Upper lobe of left lung (tissue), 6 donors: ENCODE data around the gene GALNT4. TPM values are rescaled to one million over a fixed set of nuclear protein-coding genes. Genes with fewer than 3 reads are reported as not detected.

Experiments used
- ATAC-seq, 2 donors: fragments of 200-7000 bp; cut with Tn5 transposase; one replicate each; pipeline ENCODE4 v1.9.1; 2022; ENCODE audit warnings: mild to moderate bottlenecking in 2 of 2, moderate library complexity in 2 of 2; ENCODE audit not compliant: low FRiP score in 2 of 2
- DNase-seq, 2 donors: peaks; one replicate each; pipeline ENCODE4 v3.0.0-alpha.2; 2019 to 2020
- H3K27ac ChIP-seq, 4 donors: fragments of 200-600 bp; sonication (generic); one replicate each; pipeline ENCODE4 v1.5.1; 2016 to 2019
- H3K27me3 ChIP-seq, 4 donors: fragments of 200-600 bp; sonication (generic); one replicate each; pipeline ENCODE4 v1.5.1; 2017 to 2019
- H3K36me3 ChIP-seq, 4 donors: fragments of 200-600 bp; sonication (generic); one replicate each; pipeline ENCODE4 v1.5.1; 2016 to 2019
- H3K4me1 ChIP-seq, 4 donors: fragments of 200-600 bp; sonication (generic); one replicate each; pipeline ENCODE4 v1.5.1; 2018 to 2019
- H3K4me3 ChIP-seq, 4 donors: fragments of 200-600 bp; sonication (generic); one replicate each; pipeline ENCODE4 v1.5.1; 2017 to 2019; ENCODE audit warnings: mild to moderate bottlenecking in 2 of 4, moderate library complexity in 1 of 4
- H3K9me3 ChIP-seq, 4 donors: fragments of 200-600 bp; sonication (generic); one replicate each; pipeline ENCODE4 v1.5.1; 2018 to 2019
- CTCF ChIP-seq, 6 experiments: fragments of 450-650 bp in 4 of 6; fragments of 200-600 bp in 2 of 6; sonication (generic) in 2 of 6; IDR thresholded peaks; one replicate each; pipeline ENCODE4 v1.5.1; 2016 to 2019; ENCODE audit warnings: antibody characterized with exemption in 6 of 6
- EP300 ChIP-seq, 4 donors: sonication (generic); formaldehyde crosslinking; IDR thresholded peaks; one replicate each; pipeline ENCODE4 v1.5.1; 2017; ENCODE audit warnings: antibody characterized with exemption in 4 of 4, control low read depth in 2 of 4
- POLR2A ChIP-seq, 4 donors: fragments of 450-650 bp; IDR thresholded peaks; one replicate each; pipeline ENCODE4 v1.5.1; 2016 to 2017; ENCODE audit warnings: antibody characterized with exemption in 4 of 4, mild to moderate bottlenecking in 2 of 4
- POLR2AphosphoS5 ChIP-seq, 2 donors: sonication (generic); formaldehyde crosslinking; IDR thresholded peaks; one replicate each; pipeline ENCODE4 v1.5.1; 2017; ENCODE audit warnings: antibody characterized with exemption in 2 of 2
- WGBS, 2 donors: methylation state at CpG; one replicate each; pipeline ENCODE4 v1.1.5; 2017 to 2018; 5-methylcytosine and 5-hydroxymethylcytosine counted together
- total RNA-seq, 6 donors: library from RNA; depleted of rRNA in 4 of 6; stranded (reverse); fragments of >200 nt in 4 of 6; gene quantifications; one replicate each; pipeline versions ENCODE4 v1.1.0 to v1.2.1, GENCODE V29; 2016 to 2021
- donor health status: DM: no; HTN: no; CAD: no; lungs with moderate emphysema.
- donor health status: DM: no; HTN: yes; CAD: no; lungs with severe emphysema.

Gene GALNT4
- total RNA-seq, 6 donors from 2014 or later, result 2.4 to 13.5 (median 7.9) TPM

- H3K36me3 ChIP-seq, result no peaks in the 10 kb centered on the region
- peaks cover 35 to 54% (median 40%) of the 10 kb centered on the region in 4 donors for H3K4me1 ChIP-seq
- DNase-seq, result no peak
- 82 to 86% methylated on average over 8 of the region's 8 CpGs for WGBS, 2 donors
- TF ChIP-seq POLR2AphosphoS5 (IDR thresholded peaks at IDR 0.05) (no peak), CTCF (IDR thresholded peaks at IDR 0.05) (no peak), EP300 (IDR thresholded peaks at IDR 0.05) (no peak), POLR2A (IDR thresholded peaks at IDR 0.05) (no peak)
- H3K9me3 ChIP-seq, result no peaks in the 10 kb centered on the region
- no peaks in the 10 kb centered on the region for H3K27me3 ChIP-seq
- peak overlapping the region in 1 of 4 donors; percentile 97 for H3K27ac ChIP-seq
- no peak for ATAC-seq
- H3K4me3 ChIP-seq, result peak overlapping the region in 3 of 4 donors; percentile 96 to 99 (median 97)
Observed at GRCh38 chr12:89523393-89523792, 1.2 kb downstream of the GALNT4 start.

GRCh38 chr12:89521364-89522223 lies 3.0 kb downstream of the GALNT4 start:
- Histone ChIP-seq H3K27ac (no peak overlapping the region), H3K36me3 (no peaks in the 10 kb centered on the region), H3K27me3 (no peaks in the 10 kb centered on the region), H3K9me3 (no peaks in the 10 kb centered on the region), H3K4me3 (peak overlapping the region in 2 of 4 donors; percentile 15 to 23), H3K4me1 (peaks cover 31 to 39% (median 35%) of the 10 kb centered on the region in 4 donors)
- no peak for DNase-seq
- TF ChIP-seq POLR2AphosphoS5 (IDR thresholded peaks at IDR 0.05), result no peak
- no peak for TF ChIP-seq EP300 (IDR thresholded peaks at IDR 0.05)
- no peak for TF ChIP-seq CTCF (IDR thresholded peaks at IDR 0.05)
- TF ChIP-seq POLR2A (IDR thresholded peaks at IDR 0.05), result no peak
- ATAC-seq, result no peak
- 56 to 59% methylated on average over 7 of the region's 7 CpGs for WGBS, 2 donors

GRCh38 chr12:89517720-89518119 lies 6.9 kb downstream of the GALNT4 start:
- H3K27me3 ChIP-seq, result no peaks in the 10 kb centered on the region
- no peaks in the 10 kb centered on the region for H3K9me3 ChIP-seq
- 79 to 96% methylated on average over 3 of the region's 3 CpGs for WGBS, 2 donors
- no peak overlapping the region for H3K4me3 ChIP-seq
- H3K4me1 ChIP-seq, result peaks cover 17 to 22% (median 17%) of the 10 kb centered on the region in 4 donors
- H3K36me3 ChIP-seq, result no peaks in the 10 kb centered on the region
- no peak overlapping the region for H3K27ac ChIP-seq
- no peak for ATAC-seq
- DNase-seq, result no peak
- TF ChIP-seq POLR2A (IDR thresholded peaks at IDR 0.05) (no peak), POLR2AphosphoS5 (IDR thresholded peaks at IDR 0.05) (no peak), EP300 (IDR thresholded peaks at IDR 0.05) (no peak), CTCF (IDR thresholded peaks at IDR 0.05) (no peak)

- H3K36me3 ChIP-seq, result no peaks in the 10 kb centered on the region
- WGBS, 2 donors, result 83 to 100% methylated on average over 4 of the region's 4 CpGs
- H3K27ac ChIP-seq, result no peak overlapping the region
- no peak overlapping the region for H3K4me3 ChIP-seq
- no peak for ATAC-seq
- no peak for DNase-seq
- H3K27me3 ChIP-seq, result no peaks in the 10 kb centered on the region
- H3K9me3 ChIP-seq, result no peaks in the 10 kb centered on the region
- H3K4me1 ChIP-seq, result peaks cover 6 to 11% (median 6%) of the 10 kb centered on the region in 4 donors
- no peak for TF ChIP-seq EP300 (IDR thresholded peaks at IDR 0.05)
- no peak for TF ChIP-seq CTCF (IDR thresholded peaks at IDR 0.05)
- TF ChIP-seq POLR2A (IDR thresholded peaks at IDR 0.05), result no peak
- TF ChIP-seq POLR2AphosphoS5 (IDR thresholded peaks at IDR 0.05), result no peak
Observed at GRCh38 chr12:89516633-89517032, 8.0 kb downstream of the GALNT4 start.
